EL (cell line): Measurements from ENCODE around the gene JAG1.

Experiments
- DNase-seq: peaks from one replicate; pipeline ENCODE4 v3.0.0-alpha.2; 2016

Gene JAG1

GRCh38 chr20:10666221-10667076 is 7.3 kb downstream of the JAG1 start:
- DNase-seq, result no peak

GRCh38 chr20:10665791-10666190 is 8.0 kb downstream of the JAG1 start:
- no peak for DNase-seq

GRCh38 chr20:10665027-10665561 is 8.7 kb downstream of the JAG1 start:
- DNase-seq, result no peak

GRCh38 chr20:10663756-10664155 is 10.0 kb downstream of the JAG1 start:
- no peak for DNase-seq

- no peak for DNase-seq
Observed at GRCh38 chr20:10662661-10663458, 10.9 kb downstream of the JAG1 start.

GRCh38 chr20:10662151-10662550 is 11.6 kb downstream of the JAG1 start:
- no peak for DNase-seq

GRCh38 chr20:10661261-10661660 is 12.5 kb downstream of the JAG1 start:
- DNase-seq, result no peak

- peak; percentile 24 for DNase-seq
Observed at GRCh38 chr20:10660661-10661060, 13.1 kb downstream of the JAG1 start.

GRCh38 chr20:10659651-10660601 is 13.9 kb downstream of the JAG1 start:
- DNase-seq, result no peak

GRCh38 chr20:10658876-10659632 is 14.7 kb downstream of the JAG1 start:
- DNase-seq, result no peak

GRCh38 chr20:10658051-10658823 is 15.6 kb downstream of the JAG1 start:
- no peak for DNase-seq

GRCh38 chr20:10657453-10657852 is 16.3 kb downstream of the JAG1 start:
- no peak for DNase-seq

GRCh38 chr20:10655720-10656669 is 17.8 kb downstream of the JAG1 start:
- DNase-seq, result no peak

- DNase-seq, result no peak
Observed at GRCh38 chr20:10654630-10655029, 19.2 kb downstream of the JAG1 start.

GRCh38 chr20:10654250-10654610 is 19.6 kb downstream of the JAG1 start:
- no peak for DNase-seq

- peak; percentile 59 for DNase-seq
Observed at GRCh38 chr20:10653599-10654249, 20.1 kb downstream of the JAG1 start.

GRCh38 chr20:10652660-10653261 is 21.0 kb downstream of the JAG1 start:
- no peak for DNase-seq

- no peak for DNase-seq
Observed at GRCh38 chr20:10652185-10652584, 21.6 kb downstream of the JAG1 start.
